IPS-11a (cell line): ENCODE results near the gene HAUS7.
A peak's percentile ranks its signal among the peaks of the same experiment; 100 is the strongest.

Experiments
- H3K4me3 ChIP-seq: one replicate; pipeline ENCODE4 v1.5.1; 2013; ENCODE audit warnings: low read depth, low read length, control low read depth

HAUS7 gene

DNA sequence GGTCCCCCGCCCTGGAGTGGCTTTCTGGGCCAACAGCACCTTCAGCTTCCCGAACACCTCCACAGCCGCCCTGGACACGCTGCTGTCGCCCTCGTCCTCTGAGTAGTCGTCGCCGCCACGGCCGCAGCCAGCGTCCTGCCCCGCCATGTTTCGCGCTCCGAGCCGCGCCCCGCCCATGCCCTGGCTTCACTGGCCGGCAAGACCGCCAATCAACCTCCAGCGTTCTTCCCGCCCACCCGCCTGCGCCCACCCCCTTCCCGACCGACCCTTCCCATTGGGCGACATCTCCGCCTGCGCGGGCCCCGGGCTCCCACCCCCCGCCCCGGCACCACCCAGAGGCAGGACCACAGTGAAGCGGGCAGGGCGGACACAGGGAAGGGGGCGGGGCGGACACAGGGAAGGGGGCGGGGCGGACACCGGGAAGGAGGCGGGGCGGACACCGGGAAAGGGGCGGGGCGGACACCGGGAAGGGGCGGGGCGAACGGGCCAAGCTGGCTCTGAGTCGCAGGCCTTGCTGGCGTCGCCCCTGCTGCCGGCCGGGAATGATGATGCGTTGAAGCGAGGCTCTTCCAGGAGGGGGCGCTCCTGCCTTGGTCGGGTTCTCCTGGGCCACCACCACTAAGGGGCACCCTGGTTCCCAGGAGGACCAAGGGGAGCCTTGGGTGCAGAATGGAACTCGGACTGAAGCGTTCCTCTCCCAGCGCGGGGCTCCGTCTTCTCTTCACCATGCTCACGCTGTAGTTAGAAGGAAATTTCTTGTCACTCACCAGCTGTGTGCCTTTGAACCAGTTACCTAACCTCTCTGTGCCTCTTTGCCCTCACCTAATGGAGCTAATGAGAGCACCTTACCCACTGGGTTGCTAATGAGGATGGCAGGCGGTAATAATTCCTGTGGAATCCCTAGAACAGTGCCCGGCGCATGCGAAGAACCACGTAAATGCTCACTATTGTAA, at the start of gene HAUS7:
HAUS7 (minus strand) TSS at position 166 of the 953 bp plus-strand sequence; CDS start at position 147, 19 bp downstream.
- H3K4me3 ChIP-seq = peak within 1 kb of the TSS; percentile 69

DNA sequence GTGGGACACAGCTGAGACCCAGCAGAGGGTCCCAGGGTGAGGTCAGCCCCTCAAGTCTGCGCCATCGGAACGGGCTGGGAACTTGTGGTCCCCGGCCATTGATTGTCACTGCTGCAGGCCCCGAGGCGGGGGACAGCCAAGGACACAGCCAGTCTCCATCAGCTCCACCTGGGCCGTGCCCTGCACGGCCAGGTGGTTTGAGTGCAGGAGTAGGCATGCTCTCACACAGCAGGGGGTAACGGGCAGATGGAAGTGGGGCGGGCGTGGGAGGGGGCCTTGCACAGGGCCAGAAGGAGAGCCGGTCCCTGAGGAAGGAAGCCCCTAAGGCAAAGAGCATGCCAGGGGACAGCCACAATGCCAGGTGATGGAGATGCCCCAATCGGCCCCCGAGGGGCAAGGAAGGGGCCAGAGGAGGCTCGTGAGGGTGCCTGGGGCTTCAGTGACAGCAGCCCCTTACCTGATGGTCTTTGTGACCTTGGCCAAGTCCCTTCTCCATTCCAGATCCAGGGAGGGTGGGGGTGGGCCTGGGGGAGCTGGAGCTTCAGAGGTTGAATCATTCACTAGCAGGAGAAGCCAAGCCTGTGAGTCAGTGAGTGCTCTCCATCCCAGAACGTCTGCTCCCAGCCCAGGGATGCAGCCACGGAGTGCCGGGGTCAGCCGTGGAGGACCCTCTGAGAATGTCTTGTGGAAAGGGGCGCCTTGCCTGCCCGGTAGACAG, 49.4 kb upstream of the HAUS7 start:
- no peak overlapping the region for H3K4me3 ChIP-seq

DNA sequence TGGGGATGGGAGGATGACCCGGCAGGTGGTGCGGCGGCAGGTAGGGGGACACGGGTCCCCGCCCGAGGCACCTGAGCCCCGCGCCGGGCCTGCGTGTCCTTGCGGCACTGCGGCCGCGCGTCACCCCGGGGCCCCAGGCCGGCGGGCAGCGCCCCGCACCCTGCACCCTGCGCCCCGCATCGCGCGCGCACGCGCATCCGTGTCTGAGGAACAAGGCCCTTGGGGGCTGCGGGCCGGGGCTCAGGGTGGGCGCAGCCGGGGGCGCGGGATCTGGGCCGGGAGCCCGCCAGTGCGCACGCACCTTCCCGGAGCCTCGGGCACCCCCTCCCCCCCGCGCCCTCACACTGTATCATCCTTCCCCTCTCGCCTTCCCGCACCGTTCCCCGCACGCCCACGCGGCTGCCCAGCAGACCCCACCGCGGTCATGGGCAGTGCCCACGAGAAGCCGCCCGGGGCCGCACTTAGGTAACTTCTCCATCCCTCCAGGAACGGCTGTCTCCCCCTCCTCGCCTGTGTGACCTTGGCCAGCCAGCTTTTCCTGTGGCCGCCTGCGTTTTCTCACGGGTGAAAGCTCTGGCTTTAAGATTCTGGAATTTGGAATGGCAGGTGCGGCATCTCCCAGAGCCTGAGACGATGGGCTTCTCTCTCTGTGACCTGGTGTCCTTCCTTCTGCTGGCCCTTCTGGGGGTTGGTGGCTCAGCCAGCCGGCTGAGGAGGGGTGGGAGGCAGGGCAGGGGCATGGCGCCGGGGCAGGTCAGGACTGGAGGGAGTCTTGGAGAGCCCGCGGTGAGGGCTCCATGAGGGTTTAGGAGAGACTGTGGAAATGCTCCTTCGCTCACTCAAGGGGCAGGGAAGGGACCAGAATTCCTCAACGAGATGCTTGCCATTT, 47.8 kb upstream of the HAUS7 start:
- H3K4me3 ChIP-seq = peak overlapping the region; percentile 8

DNA sequence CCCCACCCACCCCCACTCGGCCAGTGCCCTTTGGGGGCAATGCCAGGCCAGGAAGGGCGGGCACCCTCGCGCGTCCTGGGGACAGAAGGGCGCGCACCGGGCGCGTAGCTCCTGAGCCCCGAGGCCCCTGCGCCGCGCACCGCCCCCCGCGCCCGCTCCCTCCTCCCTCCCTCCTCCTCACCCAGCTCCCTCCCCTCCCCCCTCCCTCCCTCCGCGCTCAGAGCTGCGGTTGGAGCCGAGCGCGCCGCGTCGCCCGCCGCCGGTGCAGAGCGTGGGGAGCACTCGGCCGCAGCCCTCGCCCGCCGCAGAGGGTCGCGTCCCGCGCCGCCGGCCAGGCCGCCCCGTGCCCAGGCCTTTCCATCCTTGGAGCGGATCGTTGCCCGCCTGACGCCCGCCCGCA, 47.0 kb upstream of the HAUS7 start, which contains the start of gene ATP2B3:
ATP2B3 (plus strand) TSS at position 220 of the 400 bp plus-strand sequence. CDS start 18,606 bp downstream, outside the sequence.
- H3K4me3 ChIP-seq = peak within 1 kb of the TSS; percentile 13

DNA sequence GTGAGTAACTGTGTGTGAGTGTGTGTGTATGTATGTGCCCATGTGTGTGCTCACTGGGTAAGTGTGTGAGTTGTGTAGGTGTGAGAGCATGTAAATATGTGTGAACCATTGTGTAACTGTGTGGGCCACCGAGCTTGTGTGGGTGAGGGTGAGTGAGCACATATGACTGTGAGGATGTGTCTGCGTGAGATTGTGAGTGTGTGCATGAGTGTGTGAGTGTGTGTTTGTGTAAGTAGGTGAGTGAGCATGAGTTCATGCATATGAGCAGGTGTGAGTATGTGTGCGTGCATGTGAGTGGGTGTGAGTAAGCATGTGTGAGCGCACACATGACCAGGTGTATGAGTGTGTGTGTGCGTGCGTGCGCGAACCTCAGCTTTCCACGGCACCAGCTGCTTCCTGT, 45.7 kb upstream of the HAUS7 start:
- H3K4me3 ChIP-seq = no peak overlapping the region

DNA sequence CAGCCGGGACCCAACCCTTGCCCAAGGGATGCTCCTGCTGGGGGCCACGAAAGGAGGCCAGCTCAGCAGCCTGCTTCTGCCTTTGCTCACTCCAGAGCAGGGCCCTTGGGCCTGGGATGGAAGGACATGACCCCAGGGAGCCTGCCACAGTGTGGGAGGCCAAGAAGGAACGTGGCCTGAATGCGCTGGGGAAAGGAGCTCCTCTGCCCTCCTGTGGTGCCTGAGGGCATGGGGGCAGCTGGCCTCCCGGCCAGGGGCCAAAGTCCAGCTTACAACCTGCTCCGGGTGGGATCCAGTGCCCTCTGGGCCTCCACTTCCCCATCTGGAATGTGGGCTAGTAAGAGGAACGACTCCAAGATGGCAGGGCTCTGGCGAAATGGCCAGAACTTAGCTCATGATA, 45.1 kb upstream of the HAUS7 start:
- no peak overlapping the region for H3K4me3 ChIP-seq

DNA sequence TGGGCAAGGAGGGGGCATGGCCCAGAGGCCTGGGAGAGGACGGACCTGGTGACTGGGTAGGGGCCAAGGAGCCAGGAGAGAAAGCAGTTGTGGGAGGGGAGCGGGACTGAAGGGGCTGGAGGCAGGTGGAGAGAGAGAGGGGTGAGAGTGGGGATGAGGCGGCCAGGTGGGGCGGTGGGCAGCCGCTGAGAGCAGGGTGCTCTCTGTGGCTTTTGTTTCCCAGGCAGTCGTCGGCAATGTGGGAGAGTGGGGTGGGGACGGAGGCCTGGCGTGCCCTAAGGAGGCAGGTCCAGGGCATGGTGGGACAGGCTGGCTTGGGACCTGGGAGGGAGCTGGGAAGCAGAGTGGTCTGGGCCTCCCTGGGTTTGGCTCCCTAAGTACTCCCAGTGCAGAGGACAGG, 43.9 kb upstream of the HAUS7 start:
- no peak overlapping the region for H3K4me3 ChIP-seq

DNA sequence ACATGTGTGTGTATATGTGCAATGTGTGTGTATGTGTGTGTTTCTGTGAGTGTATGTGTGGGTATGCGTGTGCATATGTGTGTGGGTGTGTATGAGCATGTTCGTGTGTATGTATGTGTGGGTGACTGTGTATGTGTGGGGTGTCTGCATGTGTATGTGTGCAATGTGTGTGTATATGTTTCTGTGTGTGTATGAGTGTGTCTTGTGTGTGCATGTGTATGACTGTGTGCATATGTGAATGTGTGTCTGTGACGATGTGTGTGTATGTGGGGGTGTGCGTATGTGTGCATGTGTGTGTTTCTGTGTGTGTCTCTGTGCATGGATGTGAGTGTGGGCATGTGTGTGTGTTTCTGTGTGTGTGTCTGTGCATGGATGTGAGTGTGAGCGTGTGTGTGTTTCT, 42.9 kb upstream of the HAUS7 start:
- no peak overlapping the region for H3K4me3 ChIP-seq

DNA sequence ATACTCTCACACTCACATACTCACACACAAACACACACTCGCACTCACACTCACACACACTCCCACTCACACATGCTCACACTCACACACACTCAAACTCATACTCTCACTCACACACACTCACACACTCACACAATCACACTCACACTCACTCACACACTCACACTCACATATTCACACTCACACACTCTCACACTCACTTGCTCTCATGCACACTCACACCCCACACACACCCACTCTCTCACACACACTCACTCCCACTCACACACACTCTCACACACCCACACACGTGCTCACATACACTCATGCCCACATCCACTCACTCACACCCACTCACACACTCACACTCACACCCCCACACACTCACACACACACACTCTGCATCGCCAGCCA, 42.1 kb upstream of the HAUS7 start:
- no peak overlapping the region for H3K4me3 ChIP-seq

DNA sequence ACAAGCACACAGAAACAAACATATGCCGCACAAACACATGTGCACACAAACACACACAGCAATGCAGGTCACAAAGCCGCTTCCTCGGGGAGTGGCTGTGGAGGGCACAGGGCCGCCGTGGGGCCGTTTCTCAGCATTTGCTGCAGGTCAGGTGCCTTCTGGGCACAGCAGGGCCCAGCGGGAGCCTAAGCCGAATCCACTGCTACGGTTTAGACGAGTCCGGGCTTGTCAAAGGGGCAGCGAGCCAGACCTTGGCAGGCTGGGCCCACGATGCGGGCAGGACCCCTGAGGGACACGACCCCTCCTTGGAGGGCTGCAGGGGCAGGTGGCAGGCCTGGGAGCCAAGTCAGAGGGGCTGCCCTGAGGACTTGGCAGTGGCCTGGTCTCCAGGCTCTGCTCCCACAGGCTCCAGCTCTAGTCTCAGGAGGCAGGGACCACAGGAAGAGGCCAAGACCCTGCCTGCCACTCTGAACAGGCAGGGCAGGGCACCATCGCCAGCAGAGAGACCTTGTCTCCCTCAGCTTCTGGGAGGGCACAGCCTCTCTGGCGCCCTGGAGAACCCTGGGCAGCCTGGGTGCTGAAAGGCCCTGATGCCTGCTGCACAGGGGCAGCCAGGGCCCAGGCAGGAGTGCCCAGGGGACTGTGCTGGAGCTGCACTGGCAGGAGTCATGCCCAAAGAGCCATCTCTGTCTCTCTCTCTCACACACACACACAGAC, 41.6 kb upstream of the HAUS7 start:
- no peak overlapping the region for H3K4me3 ChIP-seq

DNA sequence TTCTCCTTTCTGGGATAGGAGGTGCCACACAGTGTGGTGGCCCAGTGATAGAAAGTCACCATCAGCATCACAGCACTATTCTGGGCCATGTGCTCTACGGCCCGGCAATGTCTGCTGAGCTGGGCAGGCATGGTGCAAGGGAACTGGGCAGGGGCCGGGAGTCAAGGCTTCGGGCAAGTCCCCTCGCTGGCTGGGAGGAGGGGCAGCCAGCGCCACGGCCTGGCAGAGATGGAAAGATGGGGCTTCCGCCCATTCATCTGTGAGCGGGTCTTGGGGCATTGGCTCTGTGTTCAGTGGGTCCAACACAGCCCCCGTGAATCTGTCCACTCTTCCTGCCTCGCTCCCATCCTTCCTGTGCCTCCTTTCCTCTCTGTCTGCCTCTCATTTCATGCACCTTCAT, 40.0 kb upstream of the HAUS7 start:
- H3K4me3 ChIP-seq = no peak overlapping the region

DNA sequence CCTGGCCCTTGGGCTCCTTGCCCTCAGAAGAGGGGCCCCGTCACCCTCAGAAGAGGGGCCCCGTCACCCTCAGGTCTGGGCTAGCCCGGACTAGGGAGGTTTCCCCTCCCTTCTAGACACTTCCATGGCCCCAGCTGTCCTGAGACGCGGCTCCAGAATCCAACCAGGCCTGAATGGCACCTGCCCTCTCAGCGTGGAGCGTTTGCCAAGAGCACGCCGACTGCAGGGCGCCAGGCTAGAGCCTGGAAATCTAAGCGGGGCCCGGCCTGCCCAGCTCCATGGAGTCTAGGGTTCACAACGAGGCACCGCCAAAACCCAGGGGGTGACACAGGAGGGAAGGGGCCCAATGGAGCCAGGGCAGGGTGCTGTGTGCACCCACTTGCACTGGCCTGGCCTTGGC, 39.2 kb upstream of the HAUS7 start:
- H3K4me3 ChIP-seq = no peak overlapping the region

DNA sequence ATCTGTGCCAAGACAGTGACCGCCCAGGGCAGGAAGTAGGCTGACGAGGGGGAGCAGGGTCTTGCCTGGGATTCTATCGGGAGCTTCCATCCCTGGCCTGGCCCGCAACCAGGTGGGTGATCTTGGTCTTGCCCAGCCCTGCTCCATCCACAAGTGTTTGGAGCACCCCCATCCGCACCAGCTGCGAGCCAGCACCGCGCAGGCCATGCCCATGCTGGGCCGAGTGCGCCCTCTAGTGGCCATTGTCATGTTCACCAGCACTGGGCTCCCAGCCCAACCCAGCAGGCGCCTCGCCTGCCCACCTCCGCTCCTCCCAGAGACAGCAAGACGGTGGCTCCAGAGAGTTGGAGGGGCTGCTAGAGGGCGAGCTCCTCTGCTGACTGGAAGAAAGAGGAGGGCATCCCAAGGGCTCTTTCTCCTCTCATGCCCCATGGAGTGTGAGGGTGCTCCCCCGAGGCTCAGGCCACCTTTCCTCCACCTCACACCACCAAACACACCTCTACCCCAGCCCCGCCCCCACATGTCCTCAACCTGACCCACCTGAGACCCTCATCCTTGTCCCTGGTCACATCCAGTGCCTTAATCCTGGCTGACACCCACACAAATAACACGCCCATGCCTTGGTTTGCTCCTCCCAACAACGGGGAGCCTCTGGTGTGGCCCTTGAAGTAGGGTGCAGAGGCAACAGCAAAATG, 37.3 kb upstream of the HAUS7 start:
- H3K4me3 ChIP-seq = no peak overlapping the region

DNA sequence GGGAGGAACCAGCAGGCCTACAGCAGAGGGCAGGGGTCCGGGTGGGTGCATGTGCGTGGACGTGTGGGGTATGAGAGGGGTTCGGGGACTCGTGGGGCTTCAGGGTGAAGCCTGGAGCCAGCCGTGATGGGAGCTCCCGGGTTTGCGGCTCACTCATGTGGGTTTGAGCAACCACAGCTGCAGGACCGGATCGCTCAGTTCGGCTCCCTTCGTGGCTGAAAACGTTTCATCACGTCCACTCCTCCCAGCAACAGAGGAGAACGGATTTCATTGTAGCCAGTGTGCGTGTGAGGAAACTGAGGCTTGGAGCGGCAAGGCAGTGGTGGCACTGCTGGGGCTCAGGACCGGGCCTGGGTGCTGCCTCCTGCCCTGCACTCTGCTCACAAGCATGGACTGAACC, 35.0 kb upstream of the HAUS7 start:
- no peak overlapping the region for H3K4me3 ChIP-seq

DNA sequence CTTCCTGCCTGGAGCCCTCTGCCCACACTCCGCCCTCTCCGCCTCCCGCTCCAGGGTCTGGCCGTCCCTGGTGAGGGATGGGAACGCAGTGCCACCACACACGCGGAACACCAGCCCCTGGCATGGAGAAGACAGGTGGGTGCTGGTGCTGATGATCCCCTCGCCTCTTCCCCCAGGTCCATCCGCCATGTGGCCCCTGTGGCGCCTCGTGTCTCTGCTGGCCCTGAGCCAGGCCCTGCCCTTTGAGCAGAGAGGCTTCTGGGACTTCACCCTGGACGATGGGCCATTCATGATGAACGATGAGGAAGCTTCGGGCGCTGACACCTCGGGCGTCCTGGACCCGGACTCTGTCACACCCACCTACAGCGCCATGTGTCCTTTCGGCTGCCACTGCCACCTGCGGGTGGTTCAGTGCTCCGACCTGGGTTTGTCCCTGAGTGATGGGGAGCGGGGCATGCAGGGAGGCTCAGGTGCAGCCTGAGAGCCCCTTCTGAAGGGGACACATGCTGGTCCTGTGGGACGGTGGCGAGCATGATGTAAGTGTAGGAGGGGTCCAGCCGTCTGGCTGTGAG, 34.2 kb upstream of the HAUS7 start:
- no peak overlapping the region for H3K4me3 ChIP-seq

DNA sequence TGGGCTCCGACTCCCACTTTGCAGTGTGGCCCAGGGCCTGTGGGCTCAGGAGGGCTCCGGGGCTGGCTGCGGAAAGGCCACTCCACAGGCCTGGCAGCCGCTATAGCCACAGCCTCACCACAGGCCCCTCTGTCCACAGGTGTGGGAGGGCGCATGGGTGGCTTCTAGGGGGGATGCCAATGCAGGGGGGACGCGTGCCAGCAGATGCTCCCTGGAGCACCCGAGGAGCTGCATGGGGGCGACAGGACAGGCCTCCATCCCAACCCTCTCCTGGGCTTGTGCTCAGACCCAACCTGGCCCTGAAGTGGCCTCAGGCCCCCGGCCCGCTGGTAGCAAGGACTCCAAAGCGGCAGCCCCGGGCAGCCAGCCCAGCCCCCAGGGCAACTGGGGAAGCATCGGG, 32.4 kb upstream of the HAUS7 start:
- H3K4me3 ChIP-seq = no peak overlapping the region

DNA sequence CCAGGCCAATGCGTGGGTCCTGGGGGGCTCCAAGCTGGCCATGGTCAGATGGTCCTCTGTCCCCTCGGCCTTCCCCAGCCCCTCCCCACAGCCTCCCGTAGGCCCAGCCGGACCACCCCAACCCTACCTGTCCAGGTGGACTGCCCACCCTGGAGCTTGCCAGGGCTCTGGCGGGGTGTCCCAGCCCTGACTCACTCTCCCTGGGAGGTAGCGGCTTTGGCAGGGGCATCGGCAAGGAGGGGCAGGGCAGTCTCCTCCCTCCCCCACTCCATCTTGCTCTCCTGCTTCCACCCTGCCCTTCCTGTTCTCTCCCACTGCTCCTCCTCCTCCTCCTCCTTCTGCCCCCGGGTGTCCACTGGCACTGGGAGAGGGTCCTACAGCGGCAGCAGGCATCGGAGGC, 31.8 kb upstream of the HAUS7 start:
- no peak overlapping the region for H3K4me3 ChIP-seq

DNA sequence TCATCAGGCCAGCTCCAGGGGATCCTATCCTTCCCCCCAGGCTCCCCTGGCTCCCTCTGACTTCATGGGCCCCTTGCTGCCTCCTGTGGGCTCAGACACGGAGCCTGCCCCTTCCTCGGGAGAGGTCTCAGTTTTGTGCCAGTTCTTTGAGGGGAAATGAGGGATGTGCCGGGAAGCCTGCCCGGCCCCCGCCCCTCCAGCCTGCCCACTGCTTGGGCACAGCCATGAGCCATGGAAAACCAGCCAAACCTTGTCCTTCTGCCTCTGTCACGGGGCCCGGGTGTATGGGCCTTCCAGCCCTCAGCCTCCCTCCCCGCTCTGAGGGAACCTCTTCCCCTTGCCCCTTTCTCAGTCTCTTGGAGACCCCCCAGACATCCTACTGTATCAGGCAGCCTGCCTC, 31.2 kb upstream of the HAUS7 start:
- no peak overlapping the region for H3K4me3 ChIP-seq

DNA sequence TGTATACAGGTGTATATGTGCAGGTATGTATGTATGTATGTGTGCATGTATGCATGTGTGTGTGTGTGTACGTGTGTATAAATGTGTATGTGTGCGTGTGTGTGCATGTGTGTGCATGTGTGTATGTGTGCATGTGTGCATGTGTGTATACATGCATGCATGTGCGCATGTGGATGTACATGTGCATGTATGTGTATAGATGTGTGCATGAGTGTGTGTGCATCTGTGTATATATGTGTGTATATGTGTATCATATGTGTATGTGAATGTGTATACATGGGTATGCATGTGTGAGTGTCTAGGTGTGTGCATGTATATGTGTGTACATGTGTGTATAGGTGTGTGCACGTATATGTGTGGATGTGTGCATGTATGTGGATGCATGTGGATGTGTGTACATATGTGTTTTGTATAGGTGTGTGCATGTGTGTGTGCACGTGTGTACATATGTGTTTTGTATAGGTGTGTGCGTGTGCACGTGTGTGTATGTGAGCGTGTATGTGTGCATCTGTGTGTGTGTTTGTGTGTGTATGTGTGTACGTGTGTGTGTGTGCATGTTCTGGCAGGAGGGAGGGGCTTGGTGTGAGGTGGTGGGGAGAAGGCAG, 30.4 kb upstream of the HAUS7 start:
- H3K4me3 ChIP-seq = no peak overlapping the region
